HG03378 (cell line): Measurements from ENCODE around the gene ANO9.
"Not testable (repeated sequence)": the region's sequence is repeated elsewhere in the genome, so short reads cannot be mapped to it uniquely, and the experiment has no call there.

Experiments used
- ATAC-seq: cut with Tn5 transposase; IDR thresholded peaks from one replicate; pipeline ENCODE4 v1.9.1; 2021; ENCODE audit warnings: mild to moderate bottlenecking, moderate library complexity; ENCODE audit not compliant: unreplicated experiment

Gene ANO9

DNA sequence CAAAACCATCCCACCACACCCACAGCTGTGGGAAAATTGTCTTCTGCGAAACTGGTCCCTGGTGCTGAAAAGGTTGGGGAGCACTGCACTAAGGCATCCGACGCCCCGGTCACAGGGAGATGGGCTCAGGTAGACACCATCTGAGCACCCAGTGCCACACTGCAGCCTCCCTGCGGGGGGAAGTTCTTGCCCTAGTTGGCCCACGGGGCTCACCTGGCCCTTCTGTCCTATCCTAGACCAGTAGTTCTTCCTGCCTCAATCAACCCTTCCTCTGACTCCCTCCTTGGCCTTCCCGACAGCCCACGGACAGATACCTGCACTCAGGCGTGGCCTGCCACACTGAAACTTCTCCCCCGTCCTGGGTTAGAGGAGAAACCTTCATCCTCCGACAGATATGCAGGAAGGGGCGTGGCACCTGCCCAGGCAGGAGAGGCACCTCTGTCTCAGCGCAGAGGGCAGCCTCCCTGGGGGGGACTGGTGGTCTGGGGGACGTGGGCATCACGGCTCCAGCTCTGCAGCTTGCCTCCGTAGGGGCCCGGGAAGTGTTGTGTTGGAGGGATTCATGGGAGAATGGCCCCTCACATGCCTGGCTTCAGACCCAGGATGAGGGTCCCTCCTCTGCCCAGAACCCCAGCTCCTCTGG lies 4.5 kb downstream of the ANO9 start:
- ATAC-seq, result no peak

GRCh38 chr11:434999-435740 lies 6.6 kb downstream of the ANO9 start:
- ATAC-seq, result not testable (repeated sequence)

- no peak for ATAC-seq
Measured at GRCh38 chr11:434496-434895, 7.3 kb downstream of the ANO9 start.

DNA sequence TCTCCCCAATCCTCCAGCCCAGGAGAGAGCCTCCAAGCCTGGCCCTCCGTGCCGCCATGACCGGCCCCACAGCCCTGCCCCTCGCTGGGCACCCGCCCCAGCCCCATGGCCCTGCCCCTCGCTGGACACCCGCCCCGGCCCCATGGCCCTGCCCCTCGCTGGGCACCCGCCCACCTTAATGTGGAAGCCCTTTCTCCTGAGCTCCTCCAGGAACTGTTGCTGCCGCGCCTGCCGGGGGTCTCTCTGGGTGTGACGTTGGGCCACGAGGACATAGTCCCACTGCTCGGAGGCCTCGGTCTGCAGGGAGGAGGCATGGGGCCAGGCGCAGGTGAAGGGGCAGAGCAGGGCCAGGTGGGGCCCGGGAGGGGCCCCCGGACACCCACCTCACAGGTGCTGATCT lies 8.2 kb downstream of the ANO9 start:
- no peak for ATAC-seq

DNA sequence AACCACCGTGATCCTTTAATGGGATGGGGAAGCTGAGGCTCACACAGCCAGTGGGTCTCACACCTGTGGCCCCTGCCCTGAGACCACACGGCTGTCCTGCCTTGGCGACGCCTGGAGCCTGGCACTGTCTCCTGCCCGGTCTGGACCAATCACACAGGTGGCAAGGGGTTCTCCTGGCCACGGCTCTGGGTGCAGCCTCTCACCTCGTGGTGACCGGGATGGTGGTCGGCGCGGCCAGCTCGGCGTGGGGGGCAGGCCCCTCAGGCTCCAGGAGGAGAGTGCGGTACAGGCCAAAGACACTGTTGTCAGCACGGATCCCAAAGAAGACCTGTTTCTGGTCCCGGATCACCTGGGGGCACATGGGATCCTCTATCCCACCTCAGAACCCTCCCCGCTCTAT lies 8.7 kb downstream of the ANO9 start:
- no peak for ATAC-seq

- no peak for ATAC-seq
Measured at GRCh38 chr11:432501-433100, 9.2 kb downstream of the ANO9 start.

- no peak for ATAC-seq
Measured at GRCh38 chr11:431921-432320, 9.9 kb downstream of the ANO9 start.

GRCh38 chr11:429931-430456 lies 11.8 kb downstream of the ANO9 start:
- no peak for ATAC-seq

GRCh38 chr11:429391-429790 lies 12.4 kb downstream of the ANO9 start:
- no peak for ATAC-seq

DNA sequence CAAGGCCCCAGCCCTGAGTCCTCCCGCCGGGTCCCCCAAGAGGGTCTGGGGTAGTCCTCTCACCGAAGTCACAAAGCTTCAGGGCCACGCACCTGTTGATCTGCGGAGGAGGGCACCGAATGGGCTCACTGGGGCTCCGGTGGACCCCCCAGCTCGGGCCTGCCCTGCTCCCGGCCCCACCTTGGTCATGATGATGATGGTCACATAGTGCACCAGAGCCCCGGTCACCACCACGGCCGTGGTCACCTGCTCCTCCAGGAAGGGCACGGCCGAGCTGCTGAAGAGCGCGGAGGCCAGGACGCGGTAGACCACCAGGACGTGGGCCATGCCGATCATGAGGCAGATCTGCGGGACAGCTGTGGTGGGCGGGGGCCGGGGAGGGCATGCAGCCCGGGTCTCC lies 13.5 kb downstream of the ANO9 start:
- no peak for ATAC-seq

DNA sequence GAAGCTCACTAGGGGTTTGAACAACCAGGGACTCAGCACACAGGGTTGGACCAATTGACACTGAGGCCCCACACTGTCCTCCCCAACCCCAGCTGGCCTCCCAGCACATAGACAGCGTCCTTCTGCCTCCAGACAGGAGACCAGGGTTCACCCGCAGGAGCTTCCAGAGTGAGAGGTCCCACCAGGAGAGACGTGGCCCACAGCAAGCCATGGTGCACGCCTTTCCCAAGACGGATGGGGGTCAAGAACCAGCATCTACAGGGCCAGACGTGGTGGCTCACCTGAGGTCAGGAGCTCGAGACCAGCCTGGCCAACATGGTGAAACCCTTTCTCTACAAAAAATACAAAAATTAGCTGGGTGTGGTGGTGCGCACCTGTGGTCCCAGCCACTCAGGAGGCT lies 15.0 kb downstream of the ANO9 start:
- ATAC-seq, result no peak

DNA sequence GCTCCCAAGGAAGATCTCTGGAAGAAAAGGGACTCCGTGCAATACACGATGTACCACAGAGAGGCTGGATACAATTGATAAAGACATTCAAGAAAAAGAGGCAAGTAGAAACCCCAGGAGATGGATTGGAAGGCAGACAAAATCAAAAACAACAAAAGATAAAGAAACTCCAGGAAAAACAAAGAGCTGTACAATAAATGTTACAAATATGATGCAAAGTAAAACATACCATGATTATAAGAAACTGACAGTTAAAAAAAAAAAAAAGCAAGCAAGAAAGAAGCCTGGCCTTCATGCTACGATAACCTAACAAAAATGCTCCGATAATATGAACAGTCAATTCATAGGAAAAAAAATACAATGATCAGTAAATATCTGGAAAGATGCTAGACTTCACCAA lies 16.5 kb downstream of the ANO9 start:
- ATAC-seq, result no peak

- not testable (repeated sequence) for ATAC-seq
Measured at GRCh38 chr11:424766-425165, 17.0 kb downstream of the ANO9 start.

DNA sequence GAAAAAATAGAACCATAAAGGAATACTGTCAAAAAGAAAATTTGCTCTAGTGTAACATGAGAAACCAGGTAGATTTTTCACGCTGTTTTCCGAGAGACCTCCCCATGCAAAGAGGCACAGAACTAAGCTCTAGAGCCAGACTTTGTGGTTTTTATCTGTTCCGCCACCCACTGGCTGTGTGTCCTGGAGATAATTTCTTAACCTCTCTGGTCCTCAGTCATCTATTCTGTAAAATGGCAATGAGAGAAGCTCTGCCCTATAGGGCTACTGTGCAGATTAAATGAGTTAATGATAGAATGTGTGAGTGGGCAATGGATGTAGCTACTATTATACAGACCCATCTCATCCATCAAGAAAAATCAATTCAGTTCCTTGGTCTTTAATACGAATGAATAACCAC lies 17.6 kb downstream of the ANO9 start:
- ATAC-seq, result no peak

GRCh38 chr11:422249-422656 lies 19.6 kb downstream of the ANO9 start:
- ATAC-seq, result no peak

DNA sequence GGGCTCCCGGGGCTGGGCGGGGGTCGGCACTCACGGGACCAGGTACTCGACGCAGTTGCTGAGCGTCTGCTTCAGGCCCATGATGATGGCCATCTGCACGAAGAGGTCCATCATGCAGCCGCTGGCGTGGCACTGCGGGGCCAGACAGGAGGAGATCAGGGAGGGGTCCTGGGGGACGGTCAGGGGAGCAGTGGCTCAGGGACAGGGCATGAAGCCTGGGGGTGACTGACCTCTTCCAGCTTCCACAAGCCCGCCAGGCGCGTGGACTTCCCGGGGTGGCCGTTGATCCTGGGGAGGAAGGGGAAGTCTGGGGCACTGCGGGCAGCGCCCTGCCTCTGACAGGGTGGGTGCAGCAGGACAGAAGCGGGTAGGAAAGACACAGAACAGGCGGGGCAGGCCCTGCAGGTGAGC lies 20.9 kb downstream of the ANO9 start:
- no peak for ATAC-seq

DNA sequence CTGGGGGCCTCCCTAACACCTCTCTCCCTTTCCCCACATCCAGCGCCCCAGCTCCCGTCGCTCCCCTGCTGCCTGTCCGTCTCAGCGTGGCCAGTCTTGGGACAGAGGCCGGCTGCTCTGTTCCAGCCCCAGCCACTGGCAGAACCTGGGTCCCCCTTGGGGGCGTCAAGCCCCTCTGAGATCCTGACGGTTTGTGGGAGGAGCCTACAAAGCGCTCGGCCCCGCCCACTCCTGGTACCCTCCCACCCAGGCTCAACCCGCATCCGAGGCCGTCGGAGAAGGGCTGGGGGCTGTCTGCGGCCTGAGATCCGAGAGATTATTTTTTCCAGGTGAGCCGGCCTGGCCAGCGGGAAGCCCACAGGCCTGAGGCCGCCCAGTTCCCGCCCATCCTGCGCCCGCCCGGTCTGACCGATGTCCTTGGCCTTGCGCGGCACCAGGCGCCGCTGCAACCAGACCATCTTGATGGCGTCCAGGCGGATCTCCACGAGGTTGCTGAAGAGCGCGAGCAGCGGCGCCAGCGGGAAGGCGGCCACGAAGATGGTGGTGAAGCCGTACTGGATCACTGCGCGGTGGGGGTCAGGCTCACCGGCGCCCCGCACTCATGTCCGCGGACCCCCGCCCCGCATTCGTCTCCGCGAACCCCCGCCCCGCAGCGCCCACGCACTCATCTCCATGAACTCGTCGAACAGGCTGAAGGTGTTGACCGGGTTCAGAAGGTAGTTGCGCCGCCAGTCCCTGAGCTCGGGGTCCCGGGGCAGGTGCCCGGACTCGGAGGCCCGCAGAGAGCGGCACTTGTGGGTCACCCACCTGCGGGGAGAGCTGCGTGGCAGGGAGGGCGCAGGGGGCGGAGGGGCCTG lies 21.5 kb downstream of the ANO9 start:
- no peak for ATAC-seq

GRCh38 chr11:419248-420005 lies 22.4 kb downstream of the ANO9 start:
- ATAC-seq, result no peak

DNA sequence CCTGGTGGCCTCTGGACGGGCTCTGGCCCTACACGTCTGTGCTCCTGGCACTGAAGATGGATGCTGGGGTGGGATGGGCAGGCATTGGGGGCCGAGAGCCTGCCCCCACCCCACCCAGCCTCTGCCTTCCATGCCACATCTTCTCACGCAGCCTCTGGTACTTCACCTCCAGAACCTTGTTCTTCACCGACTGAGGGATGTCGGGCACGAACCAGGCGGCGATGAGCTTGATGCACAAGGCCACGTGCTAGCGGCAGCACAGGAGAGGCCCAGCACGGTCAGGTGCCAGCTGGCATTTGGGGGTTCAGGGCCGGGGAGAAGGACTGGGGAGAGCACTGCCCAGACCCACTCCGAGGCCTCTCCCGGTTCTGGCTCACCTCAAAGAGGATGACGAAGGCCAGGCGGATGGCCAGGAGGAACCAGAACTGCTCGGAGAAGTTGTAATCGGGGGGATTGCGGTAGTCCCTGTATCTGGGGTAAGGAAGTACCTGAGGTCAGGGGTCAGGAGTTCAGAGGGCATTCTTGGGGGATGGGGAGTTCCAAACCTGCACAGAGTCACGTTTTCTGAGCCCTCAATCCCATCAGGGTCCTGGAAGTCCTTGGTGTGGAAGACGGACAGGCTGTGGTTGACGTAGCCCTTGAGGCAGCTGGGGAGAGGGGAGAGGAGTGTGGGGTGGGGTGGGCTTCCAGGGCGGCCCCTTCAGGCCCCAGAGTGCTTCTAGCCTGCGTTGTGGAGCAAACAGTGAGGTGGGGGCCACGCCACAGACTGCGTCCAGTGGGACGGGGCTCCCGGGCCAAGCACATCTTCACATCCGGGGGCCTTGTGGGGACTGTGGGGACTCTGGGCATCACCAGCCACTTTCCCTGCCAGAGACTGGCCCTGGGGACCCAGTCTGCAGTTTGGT lies 23.2 kb downstream of the ANO9 start:
- ATAC-seq, result no peak
